HG03442 (cell line): ENCODE results near the gene COPE.

Source experiments
- ATAC-seq: cut with Tn5 transposase; IDR thresholded peaks from one replicate; pipeline ENCODE4 v1.9.1; 2021; ENCODE audit warnings: mild to moderate bottlenecking, moderate library complexity; ENCODE audit not compliant: unreplicated experiment

COPE gene

GRCh38 chr19:18853755-18854427 lies 65.3 kb downstream of the COPE start:
- ATAC-seq, result no peak

- ATAC-seq, result no peak
Observed at GRCh38 chr19:18852648-18853047, 66.5 kb downstream of the COPE start.

GRCh38 chr19:18851673-18852325 lies 67.4 kb downstream of the COPE start:
- ATAC-seq, result no peak

- ATAC-seq, result no peak
Observed at GRCh38 chr19:18850471-18851375, 68.5 kb downstream of the COPE start.

DNA sequence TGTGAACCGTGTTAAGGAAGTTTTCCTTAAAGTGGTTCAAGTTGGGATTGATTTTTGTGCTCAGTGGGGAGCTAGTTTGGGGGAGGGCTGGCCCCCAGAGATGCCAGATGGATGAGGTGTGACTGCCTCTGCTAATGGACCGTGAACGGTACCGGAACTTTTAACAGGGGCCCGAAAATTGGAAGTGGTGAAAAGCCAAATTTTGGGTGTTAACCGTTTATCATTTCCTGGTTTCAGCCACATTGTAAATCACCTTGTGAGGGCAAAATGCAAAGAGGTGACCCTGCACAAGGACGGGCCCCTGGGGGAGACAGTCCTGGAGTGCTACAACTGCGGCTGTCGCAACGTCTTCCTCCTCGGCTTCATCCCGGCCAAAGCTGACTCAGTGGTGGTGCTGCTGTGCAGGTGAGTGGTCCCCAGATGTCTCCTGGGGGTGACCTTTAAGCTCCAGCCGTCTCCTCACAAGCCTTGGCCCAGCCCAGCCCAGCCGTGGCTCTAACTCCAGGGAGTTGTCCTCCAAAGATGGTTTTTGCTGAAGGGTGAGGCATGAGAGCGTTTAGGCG lies 69.3 kb downstream of the COPE start:
- ATAC-seq, result no peak
